SK-N-SH treated with all-trans-retinoic acid at 6 μM for 48 hours (cell line): ENCODE results near the gene UBA3.

ENCODE experiments used
- CSDC2 ChIP-seq: fragments of 250-450 bp; sonication (Bioruptor Pico); IDR thresholded peaks from 2 replicates; pipeline ENCODE4 v1.5.0; 2020; ENCODE audit warnings: mild to moderate bottlenecking, moderate library complexity
- GLIS3 ChIP-seq: fragments of 250-450 bp; sonication (Bioruptor Pico); IDR thresholded peaks from 2 replicates; pipeline ENCODE4 v1.5.0; 2020; ENCODE audit warnings: mild to moderate bottlenecking, moderate library complexity
- ISL1 ChIP-seq: fragments of 250-450 bp; sonication (Bioruptor Pico); IDR thresholded peaks from 2 replicates; pipeline ENCODE4 v2.1.2; 2022; ENCODE audit warnings: mild to moderate bottlenecking, moderate library complexity
- PPARA ChIP-seq: fragments of 250-450 bp; sonication (Bioruptor Pico); IDR thresholded peaks from 2 replicates; pipeline ENCODE4 v1.5.0; 2020; ENCODE audit warnings: mild to moderate bottlenecking, borderline replicate concordance
- RARB ChIP-seq: fragments of 250-450 bp; sonication (Bioruptor Pico); IDR thresholded peaks from 2 replicates; pipeline ENCODE4 v1.8.0; 2021; ENCODE audit warnings: mild to moderate bottlenecking, moderate library complexity
- SNAI2 ChIP-seq: fragments of 250-450 bp; sonication (Bioruptor Pico); IDR thresholded peaks from 2 replicates; pipeline ENCODE4 v1.5.0; 2020; ENCODE audit warnings: mild to moderate bottlenecking, moderate library complexity
- TCF4 ChIP-seq: fragments of 250-450 bp; sonication (Bioruptor Pico); IDR thresholded peaks from 2 replicates; pipeline ENCODE4 v1.8.0; 2021; ENCODE audit warnings: mild to moderate bottlenecking, moderate library complexity, borderline replicate concordance
- TOX ChIP-seq: fragments of 250-450 bp; sonication (Bioruptor Pico); IDR thresholded peaks from 2 replicates; pipeline ENCODE4 v1.8.0; 2021; ENCODE audit warnings: mild to moderate bottlenecking, moderate library complexity, borderline replicate concordance
- ZC3H10 ChIP-seq: fragments of 250-450 bp; sonication (Bioruptor Pico); IDR thresholded peaks from 2 replicates; pipeline ENCODE4 v1.5.1; 2021; ENCODE audit warnings: mild to moderate bottlenecking, moderate library complexity
- ZNF565 ChIP-seq: fragments of 450-650 bp; formaldehyde crosslinking; conservative IDR thresholded peaks from 2 replicates; pipeline ENCODE4 v1.5.0; 2020; ENCODE audit warnings: low read depth, mild to moderate bottlenecking, moderate library complexity
- ZNF70 ChIP-seq: fragments of 450-650 bp; formaldehyde crosslinking; IDR thresholded peaks from 2 replicates; pipeline ENCODE4 v1.5.0; 2020; ENCODE audit warnings: mild to moderate bottlenecking, moderate library complexity
- TF ChIP-seq, protein P1 (sequence below): fragments of 250-450 bp; sonication (Bioruptor Pico); IDR thresholded peaks from 2 replicates; pipeline ENCODE4 v1.8.0; 2020; ENCODE audit warnings: mild to moderate bottlenecking, moderate library complexity, borderline replicate concordance
- TF ChIP-seq, protein P2 (sequence below): fragments of 250-450 bp; sonication (Bioruptor Pico); IDR thresholded peaks from 2 replicates; pipeline ENCODE4 v1.5.1; 2020; ENCODE audit warnings: low read depth, mild to moderate bottlenecking, moderate library complexity

DNA sequence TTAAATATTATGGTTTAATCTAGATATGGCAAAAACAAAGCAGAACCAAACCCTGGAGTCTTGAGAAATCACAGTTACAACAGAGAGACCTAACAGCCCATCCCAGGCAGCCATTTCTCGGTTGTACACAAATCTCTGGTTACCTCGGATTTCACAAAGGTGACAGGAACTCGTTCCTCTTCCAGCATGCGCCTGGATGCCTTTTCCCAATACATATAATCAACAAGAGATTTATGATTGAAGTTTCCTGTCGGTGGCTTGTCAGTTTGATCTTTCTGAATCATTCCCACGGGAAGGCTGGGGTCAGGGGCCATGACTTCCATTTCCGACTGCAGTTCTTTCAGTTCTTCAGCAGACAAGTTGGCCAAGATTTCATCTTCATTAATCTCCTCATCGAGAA lies 41.8 kb upstream of the UBA3 start:
- TF ChIP-seq, protein P1, sequence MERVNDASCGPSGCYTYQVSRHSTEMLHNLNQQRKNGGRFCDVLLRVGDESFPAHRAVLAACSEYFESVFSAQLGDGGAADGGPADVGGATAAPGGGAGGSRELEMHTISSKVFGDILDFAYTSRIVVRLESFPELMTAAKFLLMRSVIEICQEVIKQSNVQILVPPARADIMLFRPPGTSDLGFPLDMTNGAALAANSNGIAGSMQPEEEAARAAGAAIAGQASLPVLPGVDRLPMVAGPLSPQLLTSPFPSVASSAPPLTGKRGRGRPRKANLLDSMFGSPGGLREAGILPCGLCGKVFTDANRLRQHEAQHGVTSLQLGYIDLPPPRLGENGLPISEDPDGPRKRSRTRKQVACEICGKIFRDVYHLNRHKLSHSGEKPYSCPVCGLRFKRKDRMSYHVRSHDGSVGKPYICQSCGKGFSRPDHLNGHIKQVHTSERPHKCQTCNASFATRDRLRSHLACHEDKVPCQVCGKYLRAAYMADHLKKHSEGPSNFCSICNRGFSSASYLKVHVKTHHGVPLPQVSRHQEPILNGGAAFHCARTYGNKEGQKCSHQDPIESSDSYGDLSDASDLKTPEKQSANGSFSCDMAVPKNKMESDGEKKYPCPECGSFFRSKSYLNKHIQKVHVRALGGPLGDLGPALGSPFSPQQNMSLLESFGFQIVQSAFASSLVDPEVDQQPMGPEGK (CRISPR knock-in tag) = no peak
- TF ChIP-seq CSDC2 (CRISPR knock-in tag) (no peak), ZNF70 (CRISPR knock-in tag) (no peak), ZNF565 (CRISPR knock-in tag) (no peak), TOX (CRISPR knock-in tag) (no peak), ISL1 (no peak), TCF4 (no peak), SNAI2 (CRISPR knock-in tag) (no peak), RARB (CRISPR knock-in tag) (no peak), PPARA (CRISPR knock-in tag) (no peak), ZC3H10 (CRISPR knock-in tag) (no peak), GLIS3 (no peak)
- TF ChIP-seq, protein P2, sequence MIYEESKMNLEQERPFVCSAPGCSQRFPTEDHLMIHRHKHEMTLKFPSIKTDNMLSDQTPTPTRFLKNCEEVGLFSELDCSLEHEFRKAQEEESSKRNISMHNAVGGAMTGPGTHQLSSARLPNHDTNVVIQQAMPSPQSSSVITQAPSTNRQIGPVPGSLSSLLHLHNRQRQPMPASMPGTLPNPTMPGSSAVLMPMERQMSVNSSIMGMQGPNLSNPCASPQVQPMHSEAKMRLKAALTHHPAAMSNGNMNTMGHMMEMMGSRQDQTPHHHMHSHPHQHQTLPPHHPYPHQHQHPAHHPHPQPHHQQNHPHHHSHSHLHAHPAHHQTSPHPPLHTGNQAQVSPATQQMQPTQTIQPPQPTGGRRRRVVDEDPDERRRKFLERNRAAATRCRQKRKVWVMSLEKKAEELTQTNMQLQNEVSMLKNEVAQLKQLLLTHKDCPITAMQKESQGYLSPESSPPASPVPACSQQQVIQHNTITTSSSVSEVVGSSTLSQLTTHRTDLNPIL = no peak
